ENCODE results near the gene HUS1.

GRCh38 chr7:48009954-48010353 is 30.5 kb upstream of the HUS1 start:
- TF ChIP-seq EZH2 (IDR thresholded peaks at IDR 0.05) (no peak), POLR2AphosphoS5 (IDR thresholded peaks at IDR 0.05; ENCODE audit: borderline replicate concordance, low read depth, low read length) (no peak)
